Endothelial cell of umbilical vein (primary cell): ENCODE data around the gene COLEC11. TPM values are rescaled to one million over a fixed set of nuclear protein-coding genes. Genes with fewer than 3 reads are reported as not detected.

Experiments
- BruUV-seq: library from RNA; stranded (reverse); fragments of 400-500 nt; replicated peaks from 2 replicates; lab custom pipeline; 2021; lab: Mats Ljungman, UMichigan
- CTCF ChIA-PET: fragments of 300-600, 350-600 bp; sonication (Branson Sonifier 250); formaldehyde crosslinking; loops from one replicate; lab custom pipeline; 2021; ENCODE audit warnings: antibody characterized with exemption, inconsistent platforms; lab: Charles Lee
- POLR2A ChIA-PET: fragments of 300-600, 350-600 bp; sonication (Branson Sonifier 250); formaldehyde crosslinking; loops from one replicate; lab custom pipeline; 2021; ENCODE audit warnings: antibody characterized with exemption, inconsistent platforms; lab: Charles Lee
- DNase-seq: peaks from one replicate; pipeline ENCODE4 v3.0.0-alpha.2; 2011; ENCODE audit warnings: low read depth, low spot score
- FAIRE-seq: peaks from 2 replicates; lab custom pipeline; 2011; peaks lifted over from hg19 to GRCh38; lab: Jason Lieb, UNC
- H2AFZ ChIP-seq: 2 replicates; pipeline ENCODE4 v1.6.0; 2012; ENCODE audit warnings: low read depth, low read length, control low read depth, inconsistent platforms
- H3K27ac ChIP-seq: 2 replicates; pipeline ENCODE4 v1.5.1; 2011; ENCODE audit warnings: low read depth, mild to moderate bottlenecking, control low read depth, low read length, moderate library complexity; ENCODE audit not compliant: insufficient read depth
- H3K27me3 ChIP-seq, 2 experiments: 2 replicates each; pipeline versions ENCODE4 v1.6.0 to v1.6.1; 2011; ENCODE audit warnings: low read length in 2 of 2, mixed read lengths in 1 of 2; ENCODE audit not compliant: control insufficient read depth in 2 of 2, insufficient read depth in 2 of 2
- H3K36me3 ChIP-seq, 2 experiments: 2 replicates in 1 of 2; 3 replicates in 1 of 2; pipeline ENCODE4 v1.5.1; 2011; ENCODE audit warnings: low read length in 2 of 2, mild to moderate bottlenecking in 1 of 2, moderate library complexity in 1 of 2; ENCODE audit not compliant: control insufficient read depth in 2 of 2, insufficient read depth in 2 of 2; ENCODE audit errors: extremely low read depth in 1 of 2
- H3K4me1 ChIP-seq: 3 replicates; pipeline ENCODE4 v1.5.1; 2011; ENCODE audit warnings: mild to moderate bottlenecking, low read length; ENCODE audit not compliant: control insufficient read depth, insufficient read depth; ENCODE audit errors: extremely low read depth
- H3K4me2 ChIP-seq: 2 replicates; pipeline ENCODE4 v1.6.1; 2011; ENCODE audit warnings: low read length, control low read depth, mixed read lengths; ENCODE audit not compliant: insufficient read depth
- H3K4me3 ChIP-seq, 3 experiments: fragments of 200-600 bp in 1 of 3; sonication (generic), shearing (Covaris generic) in 1 of 3; replicated peaks in 1 of 3; 2 replicates each; pipeline ENCODE4 v1.5.1; 2011 to 2016; ENCODE audit warnings: control low read depth in 3 of 3, low read length in 3 of 3, mild to moderate bottlenecking in 2 of 3, inconsistent platforms in 1 of 3, low read depth in 1 of 3, moderate library complexity in 1 of 3; ENCODE audit not compliant: insufficient read depth in 1 of 3
- H3K79me2 ChIP-seq: 2 replicates; pipeline ENCODE4 v1.6.0; 2012; ENCODE audit warnings: low read length, inconsistent platforms; ENCODE audit not compliant: control insufficient read depth, insufficient read depth
- H3K9ac ChIP-seq: replicated peaks from 2 replicates; pipeline ENCODE3; 2011; ENCODE audit warnings: low read length, control low read depth; ENCODE audit not compliant: insufficient read depth; ENCODE audit errors: extremely low read depth
- H3K9me1 ChIP-seq: replicated peaks from 3 replicates; pipeline ENCODE4 v1.6.0; 2011; ENCODE audit warnings: mild to moderate bottlenecking, low read length; ENCODE audit not compliant: control insufficient read depth, insufficient read depth; ENCODE audit errors: extremely low read depth
- H3K9me3 ChIP-seq: replicated peaks from 2 replicates; pipeline ENCODE4 v1.5.1; 2012; ENCODE audit warnings: low read length, inconsistent platforms; ENCODE audit not compliant: control insufficient read depth, insufficient read depth
- H4K20me1 ChIP-seq: replicated peaks from 2 replicates; pipeline ENCODE3; 2011; ENCODE audit warnings: mild to moderate bottlenecking, low read length; ENCODE audit not compliant: control insufficient read depth, insufficient read depth; ENCODE audit errors: extremely low read depth
- CTCF ChIP-seq, 2 donors: IDR thresholded peaks; 1 replicate in 1 of 2; 2 replicates in 1 of 2; pipeline ENCODE4 v1.5.1; 2011; ENCODE audit warnings: low read length in 2 of 2, mild to moderate bottlenecking in 2 of 2, moderate library complexity in 2 of 2, control low read depth in 1 of 2, inconsistent platforms in 1 of 2, low read depth in 1 of 2; ENCODE audit not compliant: insufficient read depth in 1 of 2; ENCODE audit errors: extremely low read depth in 1 of 2
- EZH2 ChIP-seq: IDR thresholded peaks from 2 replicates; pipeline ENCODE4 v1.6.1; 2012; ENCODE audit warnings: borderline replicate concordance, low read depth, mild to moderate bottlenecking, moderate library complexity, low read length, inconsistent platforms; ENCODE audit not compliant: severe bottlenecking
- GATA2 ChIP-seq: IDR thresholded peaks from 2 replicates; pipeline ENCODE4 v1.7.0; 2011; ENCODE audit warnings: low read depth, mild to moderate bottlenecking, moderate library complexity, mixed read lengths, low read length; ENCODE audit not compliant: insufficient read length, insufficient read depth
- JUN ChIP-seq: IDR thresholded peaks from 2 replicates; pipeline ENCODE4 v1.6.1; 2011; ENCODE audit warnings: borderline replicate concordance, low read depth; ENCODE audit not compliant: insufficient read length, insufficient read depth
- MAX ChIP-seq: IDR thresholded peaks from 2 replicates; pipeline ENCODE4 v1.6.1; 2011; ENCODE audit not compliant: insufficient read depth, insufficient read length
- MYC ChIP-seq: IDR thresholded peaks from one replicate; pipeline ENCODE4 v1.6.1; 2011; ENCODE audit warnings: mild to moderate bottlenecking, low read depth, low read length
- POLR2A ChIP-seq: IDR thresholded peaks from 2 replicates; pipeline ENCODE4 v1.6.1; 2012; ENCODE audit warnings: low read depth, mild to moderate bottlenecking, control low read depth, low read length
- dilution Hi-C: fragments of 300-500 bp; cut with MboI; formaldehyde crosslinking; loops from one replicate; pipeline ENCODE4 v1.15.0; 2019; ENCODE audit warnings: low sequenced_read_pairs; ENCODE audit not compliant: extremely low pct_ligation_motif_present
- intact Hi-C: fragments of 100-400 bp; cut with micrococcal nuclease; formaldehyde crosslinking; loops from one replicate; pipeline ENCODE4 v1.10.0; 2022
- polyA plus RNA-seq, 4 experiments: library from polyadenylated mRNA; depleted of rRNA in 3 of 4; stranded (reverse) in 3 of 4; unstranded in 1 of 4; fragments of >200 nt; gene quantifications; 2 replicates each; pipeline versions ENCODE4 v1.2.1 to v1.2.3, GENCODE V29; 2011 to 2012; ENCODE audit warnings: missing spikeins in 1 of 4
- total RNA-seq: library from RNA; stranded (reverse); gene quantifications from 2 replicates; pipeline ENCODE4 v1.2.3, GENCODE V29; 2021

Gene COLEC11
- total and polyA plus RNA-seq, 2 donors (not counting 3 experiments of a cell fraction or from before 2014, with no cell fraction given), result 0.15 TPM; not detected in 1

GRCh38 chr2:3636586-3637310 is 41.8 kb downstream of the COLEC11 start:
- no TSS peak for BruUV-seq
- no peaks in the 10 kb centered on the region for H3K27me3 ChIP-seq
- ChIA-PET CTCF (interaction anchor here (1.2 kb wide), 1 partner anchor 8 kb away, joined by 3 read pairs; no protein-coding TSS in a partner anchor), POLR2A (no interaction called here)
- H3K27ac ChIP-seq, result no peak overlapping the region
- intact Hi-C loops (no loop called here), dilution Hi-C loops (no loop called here)
- H3K36me3 ChIP-seq, result no peaks in the 10 kb centered on the region
- no peak for FAIRE-seq
- no peaks in the 10 kb centered on the region for H3K79me2 ChIP-seq
- no peak overlapping the region for H3K9ac ChIP-seq
- no peaks in the 10 kb centered on the region for H3K9me3 ChIP-seq
- no peak for TF ChIP-seq EZH2
- TF ChIP-seq POLR2A, result no peak
- TF ChIP-seq MYC, result no peak
- TF ChIP-seq MAX, result no peak
- no peak for TF ChIP-seq GATA2
- H3K4me3 ChIP-seq, result no peak overlapping the region
- no peaks in the 10 kb centered on the region for H3K9me1 ChIP-seq
- no peak overlapping the region for H3K4me2 ChIP-seq
- no peaks in the 10 kb centered on the region for H3K4me1 ChIP-seq
- H4K20me1 ChIP-seq, result no peaks in the 10 kb centered on the region
- DNase-seq, result no peak
- no peak overlapping the region for H2AFZ ChIP-seq

GRCh38 chr2:3637311-3637675 is 42.4 kb downstream of the COLEC11 start:
- no peaks in the 10 kb centered on the region for H4K20me1 ChIP-seq
- H3K27ac ChIP-seq, result no peak overlapping the region
- no peak overlapping the region for H2AFZ ChIP-seq
- no peaks in the 10 kb centered on the region for H3K79me2 ChIP-seq
- BruUV-seq, result no TSS peak
- FAIRE-seq (no peak), DNase-seq (no peak)
- dilution Hi-C loops, result no loop called here
- H3K4me2 ChIP-seq, result no peak overlapping the region
- ChIA-PET POLR2A (no interaction called here), CTCF (interaction anchor here (1.2 kb wide), 1 partner anchor 9 kb away, joined by 3 read pairs; no protein-coding TSS in a partner anchor)
- H3K9me3 ChIP-seq, result no peaks in the 10 kb centered on the region
- H3K9ac ChIP-seq, result no peak overlapping the region
- H3K27me3 ChIP-seq, result no peaks in the 10 kb centered on the region
- H3K9me1 ChIP-seq, result no peaks in the 10 kb centered on the region
- intact Hi-C loops, result no loop called here
- H3K4me3 ChIP-seq, result no peak overlapping the region
- no peaks in the 10 kb centered on the region for H3K4me1 ChIP-seq
- H3K36me3 ChIP-seq, result no peaks in the 10 kb centered on the region
- TF ChIP-seq JUN (no peak), CTCF (IDR thresholded peaks at IDR 0.05; ENCODE audit: extremely low read depth in 1 of 2, insufficient read depth in 1 of 2, low read depth in 1 of 2, low read length in 2 of 2) (no peak), MAX (no peak)
